Upper lobe of left lung (tissue), 4 donors: Measurements from ENCODE around the gene CLEC17A.

Source experiments
- POLR2A ChIP-seq, 4 donors: fragments of 450-650 bp; IDR thresholded peaks; one replicate each; pipeline ENCODE4 v1.5.1; 2016 to 2017; ENCODE audit warnings: antibody characterized with exemption in 4 of 4, mild to moderate bottlenecking in 2 of 4
- POLR2AphosphoS5 ChIP-seq, 2 donors: sonication (generic); formaldehyde crosslinking; IDR thresholded peaks; one replicate each; pipeline ENCODE4 v1.5.1; 2017; ENCODE audit warnings: antibody characterized with exemption in 2 of 2
- TF ChIP-seq, protein P1 (sequence below), 6 experiments: fragments of 450-650 bp in 4 of 6; fragments of 200-600 bp in 2 of 6; sonication (generic) in 2 of 6; IDR thresholded peaks; one replicate each; pipeline ENCODE4 v1.5.1; 2016 to 2019; ENCODE audit warnings: antibody characterized with exemption in 6 of 6

DNA sequence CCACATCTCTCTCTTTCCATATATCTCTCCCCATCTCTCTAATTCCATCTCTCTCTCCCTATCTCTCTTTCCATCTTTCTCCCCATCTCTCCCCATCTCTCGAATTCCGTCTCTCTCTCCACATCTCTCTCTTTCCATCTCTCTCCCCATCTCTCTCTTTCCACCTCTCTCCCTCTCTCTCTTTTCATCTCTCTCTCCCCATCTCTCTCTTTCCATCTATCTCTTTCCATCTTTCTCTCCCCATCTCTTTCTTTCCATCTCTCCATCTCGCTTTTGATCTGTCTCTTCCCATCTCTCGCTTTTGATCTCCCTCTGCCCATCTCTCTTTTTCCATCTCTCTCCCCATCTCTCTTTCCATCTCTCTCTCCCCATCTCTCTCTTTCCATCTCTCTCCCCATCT is 66.1 kb downstream of the CLEC17A start:
- TF ChIP-seq POLR2AphosphoS5 (IDR thresholded peaks at IDR 0.05) (no peak), POLR2A (IDR thresholded peaks at IDR 0.05) (no peak)
- TF ChIP-seq, protein P1, sequence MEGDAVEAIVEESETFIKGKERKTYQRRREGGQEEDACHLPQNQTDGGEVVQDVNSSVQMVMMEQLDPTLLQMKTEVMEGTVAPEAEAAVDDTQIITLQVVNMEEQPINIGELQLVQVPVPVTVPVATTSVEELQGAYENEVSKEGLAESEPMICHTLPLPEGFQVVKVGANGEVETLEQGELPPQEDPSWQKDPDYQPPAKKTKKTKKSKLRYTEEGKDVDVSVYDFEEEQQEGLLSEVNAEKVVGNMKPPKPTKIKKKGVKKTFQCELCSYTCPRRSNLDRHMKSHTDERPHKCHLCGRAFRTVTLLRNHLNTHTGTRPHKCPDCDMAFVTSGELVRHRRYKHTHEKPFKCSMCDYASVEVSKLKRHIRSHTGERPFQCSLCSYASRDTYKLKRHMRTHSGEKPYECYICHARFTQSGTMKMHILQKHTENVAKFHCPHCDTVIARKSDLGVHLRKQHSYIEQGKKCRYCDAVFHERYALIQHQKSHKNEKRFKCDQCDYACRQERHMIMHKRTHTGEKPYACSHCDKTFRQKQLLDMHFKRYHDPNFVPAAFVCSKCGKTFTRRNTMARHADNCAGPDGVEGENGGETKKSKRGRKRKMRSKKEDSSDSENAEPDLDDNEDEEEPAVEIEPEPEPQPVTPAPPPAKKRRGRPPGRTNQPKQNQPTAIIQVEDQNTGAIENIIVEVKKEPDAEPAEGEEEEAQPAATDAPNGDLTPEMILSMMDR (IDR thresholded peaks at IDR 0.05), result no peak
